ENCODE measurements around the gene GPR155.

Gene GPR155

DNA sequence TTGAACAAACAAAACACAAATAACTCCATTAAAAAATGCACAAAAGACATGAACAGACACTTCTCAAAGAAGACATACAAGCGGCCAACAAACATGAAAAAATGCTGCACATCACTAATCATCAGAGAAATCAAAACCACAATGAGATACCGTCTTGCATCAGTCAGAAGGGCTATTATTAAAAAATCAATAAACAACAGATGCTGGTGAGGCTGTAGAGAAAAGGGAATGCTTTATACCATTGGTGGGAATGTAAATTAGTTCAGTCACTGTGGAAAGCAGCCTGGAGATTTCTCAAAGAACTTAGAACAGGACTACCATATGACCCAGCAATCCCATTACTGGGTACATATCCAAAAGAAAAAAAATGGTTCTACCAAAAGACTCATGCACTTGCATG is 37.8 kb downstream of the GPR155 start:
- TF ChIP-seq, protein P1, sequence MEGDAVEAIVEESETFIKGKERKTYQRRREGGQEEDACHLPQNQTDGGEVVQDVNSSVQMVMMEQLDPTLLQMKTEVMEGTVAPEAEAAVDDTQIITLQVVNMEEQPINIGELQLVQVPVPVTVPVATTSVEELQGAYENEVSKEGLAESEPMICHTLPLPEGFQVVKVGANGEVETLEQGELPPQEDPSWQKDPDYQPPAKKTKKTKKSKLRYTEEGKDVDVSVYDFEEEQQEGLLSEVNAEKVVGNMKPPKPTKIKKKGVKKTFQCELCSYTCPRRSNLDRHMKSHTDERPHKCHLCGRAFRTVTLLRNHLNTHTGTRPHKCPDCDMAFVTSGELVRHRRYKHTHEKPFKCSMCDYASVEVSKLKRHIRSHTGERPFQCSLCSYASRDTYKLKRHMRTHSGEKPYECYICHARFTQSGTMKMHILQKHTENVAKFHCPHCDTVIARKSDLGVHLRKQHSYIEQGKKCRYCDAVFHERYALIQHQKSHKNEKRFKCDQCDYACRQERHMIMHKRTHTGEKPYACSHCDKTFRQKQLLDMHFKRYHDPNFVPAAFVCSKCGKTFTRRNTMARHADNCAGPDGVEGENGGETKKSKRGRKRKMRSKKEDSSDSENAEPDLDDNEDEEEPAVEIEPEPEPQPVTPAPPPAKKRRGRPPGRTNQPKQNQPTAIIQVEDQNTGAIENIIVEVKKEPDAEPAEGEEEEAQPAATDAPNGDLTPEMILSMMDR (IDR thresholded peaks at IDR 0.05; ENCODE audit: low read depth, low read length, poor library complexity, severe bottlenecking), result no peak
- no peaks in the 10 kb centered on the region for H3K9me2 ChIP-seq (replicated peaks; ENCODE audit: control insufficient read depth, low read length)
- no peaks in the 10 kb centered on the region for H4K20me1 ChIP-seq (ENCODE audit: control insufficient read depth, insufficient read depth, low read depth, low read length)
- no peak overlapping the region for H3K4me2 ChIP-seq (ENCODE audit: low read length)
- no peak overlapping the region for H3K27ac ChIP-seq (ENCODE audit: low read depth, low read length)
- H3K36me3 ChIP-seq (ENCODE audit: control insufficient read depth, low read length), result no peaks in the 10 kb centered on the region
- no peaks in the 10 kb centered on the region for H3K79me2 ChIP-seq (ENCODE audit: control insufficient read depth, low read length)
- no peak overlapping the region for H3K4me3 ChIP-seq (ENCODE audit: low read length)
- no peaks in the 10 kb centered on the region for H3K27me3 ChIP-seq (ENCODE audit: control insufficient read depth, low read length)
- peaks cover 8% of the 10 kb centered on the region for H3K4me1 ChIP-seq (ENCODE audit: control insufficient read depth, low read length)
- H3K9me3 ChIP-seq (ENCODE audit: control insufficient read depth, insufficient read depth, low read length), result no peaks in the 10 kb centered on the region
- no peaks in the 10 kb centered on the region for H3F3A ChIP-seq (ENCODE audit: control insufficient read depth, insufficient read depth)

DNA sequence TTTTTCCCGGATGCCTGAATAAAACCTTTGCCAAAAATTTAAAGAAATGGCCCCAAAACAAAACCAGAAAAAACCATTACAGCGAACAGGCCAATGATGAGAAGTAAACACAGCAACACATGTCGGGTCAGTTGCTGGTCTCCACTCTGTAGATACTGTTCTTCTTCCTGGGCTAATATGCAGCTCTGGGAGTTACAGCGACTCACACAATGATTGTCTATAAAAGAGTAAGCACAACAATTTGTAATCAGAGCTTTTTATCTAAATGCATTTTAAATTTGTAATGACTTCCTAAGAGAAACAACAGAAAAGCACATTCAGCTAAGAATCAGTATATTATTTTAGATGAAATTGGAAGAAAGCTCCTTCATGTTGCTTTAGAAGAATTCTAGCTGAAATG is 40.3 kb downstream of the GPR155 start:
- H3K27me3 ChIP-seq (ENCODE audit: control insufficient read depth, low read length), result no peaks in the 10 kb centered on the region
- H3K27ac ChIP-seq (ENCODE audit: low read depth, low read length), result no peak overlapping the region
- TF ChIP-seq, protein P1 (IDR thresholded peaks at IDR 0.05; ENCODE audit: low read depth, low read length, poor library complexity, severe bottlenecking), result no peak
- TF ChIP-seq EZH2phosphoT487 (IDR thresholded peaks at IDR 0.05; ENCODE audit: borderline replicate concordance, low read length), result no peak
- no peak overlapping the region for H3K4me3 ChIP-seq (ENCODE audit: low read length)
- H3K4me1 ChIP-seq (ENCODE audit: control insufficient read depth, low read length), result peaks cover 8% of the 10 kb centered on the region
- H3K9me3 ChIP-seq (ENCODE audit: control insufficient read depth, insufficient read depth, low read length), result no peaks in the 10 kb centered on the region
- no peaks in the 10 kb centered on the region for H3K9me2 ChIP-seq (replicated peaks; ENCODE audit: control insufficient read depth, low read length)
- no peaks in the 10 kb centered on the region for H3F3A ChIP-seq (ENCODE audit: control insufficient read depth, insufficient read depth)
- H3K79me2 ChIP-seq (ENCODE audit: control insufficient read depth, low read length), result no peaks in the 10 kb centered on the region
- H4K20me1 ChIP-seq (ENCODE audit: control insufficient read depth, insufficient read depth, low read depth, low read length), result no peaks in the 10 kb centered on the region
- H3K4me2 ChIP-seq (ENCODE audit: low read length), result no peak overlapping the region
- no peaks in the 10 kb centered on the region for H3K36me3 ChIP-seq (ENCODE audit: control insufficient read depth, low read length)

DNA sequence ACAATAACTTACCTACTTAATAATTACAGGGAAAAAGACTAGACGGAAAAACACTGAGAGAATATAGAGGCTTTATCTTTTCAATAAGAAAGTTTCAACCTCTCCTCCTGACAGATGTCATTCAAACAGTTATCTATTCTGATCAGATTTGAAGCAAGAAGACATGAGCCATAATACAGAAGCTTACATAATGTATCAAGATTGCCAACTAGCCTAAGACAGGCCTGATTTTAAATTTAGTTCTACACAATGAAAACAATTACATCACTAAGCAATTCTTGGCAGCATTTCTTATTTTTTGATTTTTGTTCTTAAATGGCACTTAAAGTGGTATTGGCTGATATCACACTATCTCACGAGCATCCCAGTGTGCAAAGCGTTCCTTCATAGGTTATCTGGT is 41.6 kb downstream of the GPR155 start:
- Histone ChIP-seq H3K9me3 (ENCODE audit: control insufficient read depth, insufficient read depth, low read length) (no peaks in the 10 kb centered on the region), H3K79me2 (ENCODE audit: control insufficient read depth, low read length) (no peaks in the 10 kb centered on the region), H3K27ac (ENCODE audit: low read depth, low read length) (no peak overlapping the region), H3K36me3 (ENCODE audit: control insufficient read depth, low read length) (no peaks in the 10 kb centered on the region), H3K4me2 (ENCODE audit: low read length) (no peak overlapping the region), H3F3A (ENCODE audit: control insufficient read depth, insufficient read depth) (no peaks in the 10 kb centered on the region), H3K27me3 (ENCODE audit: control insufficient read depth, low read length) (no peaks in the 10 kb centered on the region; the same call in 1 of the 2 replicates), H3K9me2 (replicated peaks; ENCODE audit: control insufficient read depth, low read length) (no peaks in the 10 kb centered on the region), H3K4me3 (ENCODE audit: low read length) (no peak overlapping the region), H3K4me1 (ENCODE audit: control insufficient read depth, low read length) (peaks cover 3% of the 10 kb centered on the region), H4K20me1 (ENCODE audit: control insufficient read depth, insufficient read depth, low read depth, low read length) (no peaks in the 10 kb centered on the region)
- TF ChIP-seq, protein P1 (IDR thresholded peaks at IDR 0.05; ENCODE audit: low read depth, low read length, poor library complexity, severe bottlenecking), result no peak
- TF ChIP-seq EZH2phosphoT487 (IDR thresholded peaks at IDR 0.05; ENCODE audit: borderline replicate concordance, low read length), result no peak

DNA sequence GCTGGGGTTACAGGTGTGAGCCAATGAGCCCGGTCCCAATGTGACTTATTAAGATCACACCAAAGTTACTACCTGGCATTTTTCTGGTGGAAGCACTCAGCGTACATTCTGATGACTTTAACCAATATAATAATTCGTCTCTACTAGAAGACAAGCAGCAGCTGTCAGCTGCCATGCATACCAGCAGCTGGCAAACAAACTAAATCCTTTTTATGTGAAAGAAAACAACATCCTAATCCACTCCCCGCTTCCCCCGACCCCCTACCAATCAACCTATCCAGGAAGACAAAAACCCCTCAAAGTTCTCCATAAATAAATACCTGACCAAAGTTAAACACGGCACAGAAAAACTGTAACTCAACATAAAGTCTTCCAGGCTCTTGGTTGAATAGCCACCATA is 42.1 kb downstream of the GPR155 start:
- Histone ChIP-seq H3F3A (ENCODE audit: control insufficient read depth, insufficient read depth) (no peaks in the 10 kb centered on the region), H3K36me3 (ENCODE audit: control insufficient read depth, low read length) (no peaks in the 10 kb centered on the region), H3K9me2 (replicated peaks; ENCODE audit: control insufficient read depth, low read length) (no peaks in the 10 kb centered on the region), H3K4me2 (ENCODE audit: low read length) (no peak overlapping the region), H3K4me1 (ENCODE audit: control insufficient read depth, low read length) (no peaks in the 10 kb centered on the region), H3K4me3 (ENCODE audit: low read length) (no peak overlapping the region), H3K9me3 (ENCODE audit: control insufficient read depth, insufficient read depth, low read length) (no peaks in the 10 kb centered on the region), H3K27ac (ENCODE audit: low read depth, low read length) (no peak overlapping the region), H4K20me1 (ENCODE audit: control insufficient read depth, insufficient read depth, low read depth, low read length) (no peaks in the 10 kb centered on the region), H3K79me2 (ENCODE audit: control insufficient read depth, low read length) (no peaks in the 10 kb centered on the region), H3K27me3 (ENCODE audit: control insufficient read depth, low read length) (no peaks in the 10 kb centered on the region; the same call in 1 of the 2 replicates)
- no peak for TF ChIP-seq EZH2phosphoT487 (IDR thresholded peaks at IDR 0.05; ENCODE audit: borderline replicate concordance, low read length)
- TF ChIP-seq, protein P1 (IDR thresholded peaks at IDR 0.05; ENCODE audit: low read depth, low read length, poor library complexity, severe bottlenecking), result no peak

Data from DOHH2 (cell line).